GM12891 (cell line): ENCODE measurements around the gene KIF11.

Experiments
- POLR2A ChIP-seq: IDR thresholded peaks from 2 replicates; pipeline ENCODE4 v1.6.1; 2011; ENCODE audit warnings: low read depth, low read length, control low read depth
- POLR2AphosphoS5 ChIP-seq: IDR thresholded peaks from 2 replicates; pipeline ENCODE4 v1.6.1; 2011; ENCODE audit warnings: low read depth, low read length, control low read depth
- SPI1 ChIP-seq: IDR thresholded peaks from 2 replicates; pipeline ENCODE4 v1.6.1; 2011; ENCODE audit warnings: low read depth, low read length, control low read depth
- TAF1 ChIP-seq: IDR thresholded peaks from 2 replicates; pipeline ENCODE4 v1.6.1; 2011; ENCODE audit warnings: low read depth, low read length, control low read depth

- TF ChIP-seq TAF1 (no peak), POLR2A (no peak), POLR2AphosphoS5 (no peak), SPI1 (no peak)
Measured at GRCh38 chr10:92590623-92591549, 2.0 kb upstream of the KIF11 start.
